ENCODE data around the gene MNT.

The MNT gene

DNA sequence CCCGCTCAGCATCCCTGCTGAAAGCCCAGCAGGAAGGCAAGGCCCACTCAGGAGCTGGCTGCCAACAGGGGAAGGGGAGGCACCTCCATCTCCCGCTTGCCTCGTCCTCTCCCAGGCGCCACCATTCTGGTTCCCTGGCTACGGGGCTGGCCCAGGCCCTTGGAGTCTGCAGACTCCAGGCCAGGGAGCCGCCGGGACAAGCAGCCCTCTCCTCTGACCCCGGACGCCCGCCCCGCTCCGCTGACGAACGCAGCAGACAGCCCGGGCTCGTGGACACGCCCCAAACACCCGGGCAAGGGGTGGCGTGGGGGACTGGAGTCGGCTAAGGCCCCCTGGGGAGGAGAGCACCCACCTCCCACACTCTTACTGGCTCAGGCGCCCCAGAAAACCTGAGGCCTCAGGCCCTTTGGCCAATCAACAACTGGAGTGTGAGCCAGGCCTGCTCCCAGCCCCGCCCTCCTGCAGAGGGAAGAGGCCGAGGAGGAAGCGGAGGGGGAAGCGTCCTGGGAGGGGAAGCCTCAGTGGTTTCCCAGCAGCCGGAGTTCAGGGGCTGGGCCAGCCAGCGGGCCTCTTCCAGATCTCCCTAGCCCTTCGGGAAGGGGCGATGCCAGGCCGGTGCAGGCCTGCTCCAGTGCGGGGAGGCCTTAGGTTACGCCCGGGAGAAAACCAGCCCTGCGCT is 4.2 kb downstream of the MNT start:
- peak overlapping the region; percentile 69 for H3K9ac ChIP-seq (ENCODE audit: low read length)
- WGBS (ENCODE audit: extremely low coverage, insufficient coverage, low lambda C conversion rate), result no CpG with 5 or more reads among the region's 34 CpGs
- peak overlapping the region; percentile 55 for H3K27ac ChIP-seq (ENCODE audit: low read depth, low read length)
- no peak overlapping the region for H2BK120ac ChIP-seq (ENCODE audit: low read depth, low read length)
- H3K4ac ChIP-seq (ENCODE audit: low read depth, low read length), result no peak overlapping the region
- no peak overlapping the region for H2BK15ac ChIP-seq (replicated peaks; ENCODE audit: low read depth)
- peak overlapping the region; percentile 22 for H3K4me2 ChIP-seq (ENCODE audit: low read length)
- H3K23ac ChIP-seq (ENCODE audit: low read length), result no peak overlapping the region
- no peak overlapping the region for H4K8ac ChIP-seq (ENCODE audit: low read depth, low read length)
- peak overlapping the region; percentile 2 for H3K18ac ChIP-seq (ENCODE audit: low read length)
- no peak overlapping the region for H3K4me3 ChIP-seq (ENCODE audit: low read length)
- H3K56ac ChIP-seq (ENCODE audit: low read length), result peak overlapping the region; percentile 82
- no peak overlapping the region for H2AK5ac ChIP-seq (ENCODE audit: low read length)
- H3K4me1 ChIP-seq (ENCODE audit: control insufficient read depth, low read depth, low read length), result peaks cover 7% of the 10 kb centered on the region
- H4K5ac ChIP-seq (ENCODE audit: low read length), result no peak overlapping the region
- H3K36me3 ChIP-seq (ENCODE audit: control insufficient read depth, insufficient read depth, low read length), result no peaks in the 10 kb centered on the region
- DNase-seq, result peak; percentile 95
- peaks cover 14% of the 10 kb centered on the region for H3K79me1 ChIP-seq (ENCODE audit: low read length)
- no peaks in the 10 kb centered on the region for H3K27me3 ChIP-seq (ENCODE audit: insufficient read depth, low read length, poor library complexity)
- peaks cover 12% of the 10 kb centered on the region for H3K79me2 ChIP-seq (ENCODE audit: control insufficient read depth, insufficient read depth, low read length)
- H2BK5ac ChIP-seq (ENCODE audit: low read length), result no peak overlapping the region

DNA sequence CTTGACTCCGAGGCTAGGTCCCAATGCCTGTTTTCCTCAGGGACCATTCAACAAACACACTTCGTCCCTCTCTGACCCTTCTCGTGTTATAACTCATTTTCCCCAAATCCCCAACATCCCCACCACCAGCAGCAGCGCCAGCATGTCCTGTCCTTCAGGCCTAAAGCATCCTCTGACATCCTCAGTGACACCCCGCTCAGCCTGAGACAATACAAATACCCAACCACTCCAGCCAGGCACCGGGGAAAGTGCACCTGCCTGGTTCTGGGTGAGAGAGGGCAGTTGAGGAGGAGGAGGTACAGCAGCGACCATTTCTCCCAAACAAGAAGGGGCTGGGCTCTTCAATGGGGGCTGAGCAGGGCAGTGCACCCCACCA is 4.7 kb downstream of the MNT start:
- H3K4me2 ChIP-seq (ENCODE audit: low read length), result peak overlapping the region; percentile 22
- H3K36me3 ChIP-seq (ENCODE audit: control insufficient read depth, insufficient read depth, low read length), result no peaks in the 10 kb centered on the region
- H3K79me2 ChIP-seq (ENCODE audit: control insufficient read depth, insufficient read depth, low read length), result peaks cover 12% of the 10 kb centered on the region
- H2BK120ac ChIP-seq (ENCODE audit: low read depth, low read length), result no peak overlapping the region
- H3K4ac ChIP-seq (ENCODE audit: low read depth, low read length), result no peak overlapping the region
- H3K23ac ChIP-seq (ENCODE audit: low read length), result no peak overlapping the region
- no CpG with 5 or more reads among the region's 7 CpGs for WGBS (ENCODE audit: extremely low coverage, insufficient coverage, low lambda C conversion rate)
- H3K4me3 ChIP-seq (ENCODE audit: low read length), result no peak overlapping the region
- peak overlapping the region; percentile 6 for H3K27ac ChIP-seq (ENCODE audit: low read depth, low read length)
- H3K27me3 ChIP-seq (ENCODE audit: insufficient read depth, low read length, poor library complexity), result no peaks in the 10 kb centered on the region
- no peak overlapping the region for H4K5ac ChIP-seq (ENCODE audit: low read length)
- peak overlapping the region; percentile 52 for H3K9ac ChIP-seq (ENCODE audit: low read length)
- peak overlapping the region; percentile 82 for H3K56ac ChIP-seq (ENCODE audit: low read length)
- H4K8ac ChIP-seq (ENCODE audit: low read depth, low read length), result no peak overlapping the region
- peak overlapping the region; percentile 27 for H2AK5ac ChIP-seq (ENCODE audit: low read length)
- peaks cover 7% of the 10 kb centered on the region for H3K4me1 ChIP-seq (ENCODE audit: control insufficient read depth, low read depth, low read length)
- H3K18ac ChIP-seq (ENCODE audit: low read length), result no peak overlapping the region
- no peak overlapping the region for H2BK5ac ChIP-seq (ENCODE audit: low read length)
- no peak overlapping the region for H2BK15ac ChIP-seq (replicated peaks; ENCODE audit: low read depth)
- peaks cover 17% of the 10 kb centered on the region for H3K79me1 ChIP-seq (ENCODE audit: low read length)
- peak; percentile 22 for DNase-seq

DNA sequence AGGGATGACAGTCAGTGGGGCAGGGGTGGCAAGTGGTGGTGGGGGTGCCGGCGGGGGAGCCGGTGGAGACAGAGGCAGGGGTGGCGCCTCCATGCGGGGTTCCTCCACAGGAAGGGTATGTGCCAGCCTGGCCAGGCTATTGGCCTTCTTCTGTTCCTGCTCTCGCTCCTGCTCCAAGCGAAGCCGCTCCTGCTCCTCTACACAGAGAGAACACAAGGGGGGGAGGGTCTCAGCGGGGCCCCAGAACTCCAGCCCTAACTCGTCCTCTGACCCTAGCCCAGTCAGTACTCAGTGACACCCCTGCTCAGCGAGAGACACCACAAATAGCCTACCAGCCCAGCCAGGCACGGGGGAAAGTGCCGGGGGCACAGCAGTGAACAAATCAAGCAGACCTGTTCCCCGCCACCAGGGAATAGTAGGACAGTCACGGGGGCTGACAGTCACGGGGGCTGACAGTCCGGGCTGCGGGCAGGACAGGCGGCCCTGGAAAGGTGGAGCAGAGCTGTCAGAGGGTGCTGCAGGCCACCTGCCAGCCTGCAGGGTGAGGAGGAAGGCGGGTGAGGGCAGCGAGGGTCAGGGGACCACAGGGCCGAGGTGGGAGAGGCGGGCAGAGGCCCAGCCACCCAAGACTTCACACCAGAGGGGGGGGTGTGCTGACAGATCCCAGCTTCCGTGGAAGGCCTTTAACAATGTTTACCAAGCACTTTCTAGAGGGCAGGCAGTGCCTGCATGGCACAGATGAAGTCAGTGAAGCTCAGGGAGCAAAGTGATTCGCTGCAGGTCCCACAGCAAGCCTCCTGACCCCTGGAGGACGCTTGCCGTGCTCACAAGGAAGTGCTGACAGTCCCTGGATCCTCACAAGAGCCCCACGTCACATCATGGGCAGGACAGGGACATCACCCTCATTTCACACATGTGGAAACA is 5.3 kb downstream of the MNT start:
- no CpG with 5 or more reads among the region's 28 CpGs for WGBS (ENCODE audit: extremely low coverage, insufficient coverage, low lambda C conversion rate)
- Histone ChIP-seq H4K8ac (ENCODE audit: low read depth, low read length) (no peak overlapping the region), H3K4me3 (ENCODE audit: low read length) (no peak overlapping the region), H4K5ac (ENCODE audit: low read length) (no peak overlapping the region), H3K27ac (ENCODE audit: low read depth, low read length) (no peak overlapping the region), H3K4ac (ENCODE audit: low read depth, low read length) (no peak overlapping the region), H3K4me2 (ENCODE audit: low read length) (no peak overlapping the region), H3K27me3 (ENCODE audit: insufficient read depth, low read length, poor library complexity) (no peaks in the 10 kb centered on the region), H3K23ac (ENCODE audit: low read length) (no peak overlapping the region), H2AK5ac (ENCODE audit: low read length) (no peak overlapping the region), H3K79me1 (ENCODE audit: low read length) (peaks cover 17% of the 10 kb centered on the region), H2BK120ac (ENCODE audit: low read depth, low read length) (no peak overlapping the region), H3K9ac (ENCODE audit: low read length) (peak overlapping the region; percentile 52), H3K4me1 (ENCODE audit: control insufficient read depth, low read depth, low read length) (peaks cover 7% of the 10 kb centered on the region), H3K56ac (ENCODE audit: low read length) (peak overlapping the region; percentile 82), H2BK5ac (ENCODE audit: low read length) (no peak overlapping the region), H3K18ac (ENCODE audit: low read length) (no peak overlapping the region), H2BK15ac (replicated peaks; ENCODE audit: low read depth) (no peak overlapping the region), H3K36me3 (ENCODE audit: control insufficient read depth, insufficient read depth, low read length) (no peaks in the 10 kb centered on the region), H3K79me2 (ENCODE audit: control insufficient read depth, insufficient read depth, low read length) (peaks cover 12% of the 10 kb centered on the region)
- DNase-seq, result peak; percentile 75

DNA sequence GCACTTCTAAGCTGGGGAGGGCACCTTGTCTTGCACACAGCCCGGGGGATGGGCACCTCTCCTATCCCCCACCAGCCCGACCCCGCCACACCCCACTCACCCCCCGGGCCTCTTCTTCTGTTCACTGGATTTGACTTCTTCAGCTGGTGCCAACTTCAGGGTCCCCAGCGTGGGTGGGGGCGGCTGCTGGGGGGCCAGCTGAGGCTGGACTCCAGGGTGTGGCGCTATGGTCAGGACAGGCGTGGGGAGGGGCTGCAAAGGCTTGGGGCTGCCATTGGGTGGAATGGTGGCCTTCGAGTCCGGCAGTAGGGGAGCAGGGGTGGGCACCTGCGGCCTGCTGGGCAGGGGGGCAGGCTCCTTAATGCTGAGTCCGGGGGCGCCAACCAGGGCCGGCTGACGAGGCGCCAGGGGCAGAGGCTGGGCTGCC is 6.1 kb downstream of the MNT start:
- no peak overlapping the region for H3K27ac ChIP-seq (ENCODE audit: low read depth, low read length)
- H4K8ac ChIP-seq (ENCODE audit: low read depth, low read length), result no peak overlapping the region
- no peak overlapping the region for H3K56ac ChIP-seq (ENCODE audit: low read length)
- H3K4ac ChIP-seq (ENCODE audit: low read depth, low read length), result no peak overlapping the region
- H3K4me3 ChIP-seq (ENCODE audit: low read length), result no peak overlapping the region
- WGBS (ENCODE audit: extremely low coverage, insufficient coverage, low lambda C conversion rate), result no CpG with 5 or more reads among the region's 16 CpGs
- peaks cover 15% of the 10 kb centered on the region for H3K79me1 ChIP-seq (ENCODE audit: low read length)
- H3K4me2 ChIP-seq (ENCODE audit: low read length), result no peak overlapping the region
- peaks cover 12% of the 10 kb centered on the region for H3K79me2 ChIP-seq (ENCODE audit: control insufficient read depth, insufficient read depth, low read length)
- no peaks in the 10 kb centered on the region for H3K36me3 ChIP-seq (ENCODE audit: control insufficient read depth, insufficient read depth, low read length)
- no peak overlapping the region for H3K23ac ChIP-seq (ENCODE audit: low read length)
- no peak for DNase-seq
- no peak overlapping the region for H2BK15ac ChIP-seq (replicated peaks; ENCODE audit: low read depth)
- H2BK120ac ChIP-seq (ENCODE audit: low read depth, low read length), result no peak overlapping the region
- H2AK5ac ChIP-seq (ENCODE audit: low read length), result no peak overlapping the region
- H2BK5ac ChIP-seq (ENCODE audit: low read length), result no peak overlapping the region
- H4K5ac ChIP-seq (ENCODE audit: low read length), result no peak overlapping the region
- H3K9ac ChIP-seq (ENCODE audit: low read length), result no peak overlapping the region
- no peak overlapping the region for H3K18ac ChIP-seq (ENCODE audit: low read length)
- H3K27me3 ChIP-seq (ENCODE audit: insufficient read depth, low read length, poor library complexity), result no peaks in the 10 kb centered on the region
- peaks cover 7% of the 10 kb centered on the region for H3K4me1 ChIP-seq (ENCODE audit: control insufficient read depth, low read depth, low read length)

DNA sequence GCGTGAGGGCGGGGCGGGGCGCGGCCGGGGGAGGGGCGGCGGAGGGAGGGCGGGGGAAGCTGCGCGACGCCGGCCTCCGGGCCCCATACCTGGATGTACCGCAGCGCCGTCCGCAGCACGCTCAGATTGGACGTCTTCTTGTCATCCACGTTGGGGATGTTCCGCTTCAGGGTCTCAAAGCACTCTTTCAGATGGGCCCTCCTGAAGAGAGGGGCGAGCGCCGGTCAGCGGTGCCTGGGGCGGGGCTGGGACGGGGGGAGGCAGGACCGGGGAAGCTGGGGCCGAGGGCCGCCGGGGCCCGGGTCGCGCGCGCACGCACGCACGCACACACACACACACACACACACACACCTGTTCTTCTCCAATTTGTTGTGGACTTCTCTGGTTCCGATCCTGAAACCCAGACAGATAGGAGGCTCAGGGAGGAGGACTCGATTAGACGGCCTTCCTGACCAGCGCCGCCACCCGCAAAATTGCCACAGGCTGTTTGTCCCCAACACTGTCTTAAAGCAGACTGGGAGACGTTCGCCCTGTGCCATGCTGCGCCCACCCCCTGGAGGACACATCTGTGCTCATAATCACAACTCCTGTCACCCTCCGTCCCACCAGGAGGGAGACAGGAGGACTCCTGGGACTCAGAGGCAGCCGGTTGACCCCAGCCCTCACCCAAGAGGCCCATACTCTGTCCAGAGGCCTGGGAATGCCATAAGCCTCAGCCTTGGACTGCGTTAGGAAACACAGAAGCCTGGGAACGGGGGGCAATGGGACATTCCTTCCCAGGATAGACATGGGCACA is 6.7 kb downstream of the MNT start:
- no CpG with 5 or more reads among the region's 53 CpGs for WGBS (ENCODE audit: extremely low coverage, insufficient coverage, low lambda C conversion rate)
- Histone ChIP-seq H3K27ac (ENCODE audit: low read depth, low read length) (no peak overlapping the region), H4K8ac (ENCODE audit: low read depth, low read length) (no peak overlapping the region), H3K4me3 (ENCODE audit: low read length) (no peak overlapping the region), H3K4ac (ENCODE audit: low read depth, low read length) (no peak overlapping the region), H2BK15ac (replicated peaks; ENCODE audit: low read depth) (no peak overlapping the region), H3K18ac (ENCODE audit: low read length) (no peak overlapping the region), H3K56ac (ENCODE audit: low read length) (peak overlapping the region; percentile 88), H2BK120ac (ENCODE audit: low read depth, low read length) (no peak overlapping the region), H3K36me3 (ENCODE audit: control insufficient read depth, insufficient read depth, low read length) (no peaks in the 10 kb centered on the region), H3K23ac (ENCODE audit: low read length) (no peak overlapping the region), H3K27me3 (ENCODE audit: insufficient read depth, low read length, poor library complexity) (no peaks in the 10 kb centered on the region), H2AK5ac (ENCODE audit: low read length) (peak overlapping the region; percentile 14), H3K79me1 (ENCODE audit: low read length) (peaks cover 15% of the 10 kb centered on the region), H4K5ac (ENCODE audit: low read length) (no peak overlapping the region), H3K4me2 (ENCODE audit: low read length) (peak overlapping the region; percentile 39), H3K9ac (ENCODE audit: low read length) (peak overlapping the region; percentile 63), H2BK5ac (ENCODE audit: low read length) (no peak overlapping the region), H3K79me2 (ENCODE audit: control insufficient read depth, insufficient read depth, low read length) (peaks cover 12% of the 10 kb centered on the region), H3K4me1 (ENCODE audit: control insufficient read depth, low read depth, low read length) (peaks cover 7% of the 10 kb centered on the region)
- peak; percentile 30 for DNase-seq
